Astrocyte of the cerebellum (primary cell): ENCODE measurements around the gene MYO5A.
A peak's percentile ranks its signal among the peaks of the same experiment; 100 is the strongest.

Experiments
- DNase-seq: peaks from one replicate; pipeline ENCODE4 v3.0.0-alpha.2; 2011; ENCODE audit warnings: low read depth
- H3K4me3 ChIP-seq: 2 replicates; pipeline ENCODE4 v1.5.1; 2011; ENCODE audit warnings: mild to moderate bottlenecking, low read depth, low read length, moderate library complexity
- CTCF ChIP-seq: IDR thresholded peaks from 2 replicates; pipeline ENCODE4 v1.5.1; 2012; ENCODE audit warnings: low read length, low read depth, moderate library complexity, mild to moderate bottlenecking; ENCODE audit errors: missing control alignments
- in situ Hi-C: cut with HindIII; loops from 2 replicates; pipeline ENCODE4 v1.10.0; 2017; ENCODE audit warnings: low sequenced_read_pairs

MYO5A gene

GRCh38 chr15:52338058-52338457, 190.6 kb downstream of the MYO5A start:
- in situ Hi-C loops: no loop called here
- no peak for DNase-seq
- no peak overlapping the region for H3K4me3 ChIP-seq
- TF ChIP-seq CTCF: no peak

GRCh38 chr15:52337198-52337853, 191.4 kb downstream of the MYO5A start:
- in situ Hi-C loops: no loop called here
- peak; percentile 50 for DNase-seq
- no peak overlapping the region for H3K4me3 ChIP-seq
- no peak for TF ChIP-seq CTCF

GRCh38 chr15:52336529-52336928, 192.2 kb downstream of the MYO5A start:
- TF ChIP-seq CTCF: no peak
- in situ Hi-C loops: no loop called here
- H3K4me3 ChIP-seq: no peak overlapping the region
- no peak for DNase-seq

- DNase-seq: no peak
- in situ Hi-C loops: no loop called here
- no peak overlapping the region for H3K4me3 ChIP-seq
- no peak for TF ChIP-seq CTCF
Measured at GRCh38 chr15:52334491-52335160, 194.1 kb downstream of the MYO5A start.

- no peak overlapping the region for H3K4me3 ChIP-seq
- peak; percentile 50 for TF ChIP-seq CTCF
- DNase-seq: peak; percentile 56
- in situ Hi-C loops: no loop called here
Measured at GRCh38 chr15:52331490-52332240, 197.0 kb downstream of the MYO5A start.

- no peak for DNase-seq
- in situ Hi-C loops: no loop called here
- TF ChIP-seq CTCF: no peak
- H3K4me3 ChIP-seq: no peak overlapping the region
Measured at GRCh38 chr15:52329987-52330386, 198.7 kb downstream of the MYO5A start.
